Esophagus squamous epithelium (tissue), 4 donors: Measurements from ENCODE around the gene MBD4.

Experiments used
- POLR2A ChIP-seq, 4 donors: fragments of 450-650 bp; IDR thresholded peaks; one replicate each; pipeline ENCODE4 v1.6.1; 2017; ENCODE audit warnings: antibody characterized with exemption in 4 of 4, mild to moderate bottlenecking in 4 of 4, moderate library complexity in 3 of 4
- TF ChIP-seq, protein P1 (sequence below), 6 experiments: fragments of 450-650 bp in 4 of 6; fragments of 200-600 bp in 2 of 6; sonication (generic) in 2 of 6; IDR thresholded peaks; one replicate each; pipeline ENCODE4 v1.5.1; 2016 to 2019; ENCODE audit warnings: antibody characterized with exemption in 6 of 6, mild to moderate bottlenecking in 4 of 6, moderate library complexity in 4 of 6

GRCh38 chr3:129428376-129429079, 11.2 kb downstream of the MBD4 start, which contains the start of gene EFCAB12:
- no peak for TF ChIP-seq POLR2A (IDR thresholded peaks at IDR 0.05)
- TF ChIP-seq, protein P1, sequence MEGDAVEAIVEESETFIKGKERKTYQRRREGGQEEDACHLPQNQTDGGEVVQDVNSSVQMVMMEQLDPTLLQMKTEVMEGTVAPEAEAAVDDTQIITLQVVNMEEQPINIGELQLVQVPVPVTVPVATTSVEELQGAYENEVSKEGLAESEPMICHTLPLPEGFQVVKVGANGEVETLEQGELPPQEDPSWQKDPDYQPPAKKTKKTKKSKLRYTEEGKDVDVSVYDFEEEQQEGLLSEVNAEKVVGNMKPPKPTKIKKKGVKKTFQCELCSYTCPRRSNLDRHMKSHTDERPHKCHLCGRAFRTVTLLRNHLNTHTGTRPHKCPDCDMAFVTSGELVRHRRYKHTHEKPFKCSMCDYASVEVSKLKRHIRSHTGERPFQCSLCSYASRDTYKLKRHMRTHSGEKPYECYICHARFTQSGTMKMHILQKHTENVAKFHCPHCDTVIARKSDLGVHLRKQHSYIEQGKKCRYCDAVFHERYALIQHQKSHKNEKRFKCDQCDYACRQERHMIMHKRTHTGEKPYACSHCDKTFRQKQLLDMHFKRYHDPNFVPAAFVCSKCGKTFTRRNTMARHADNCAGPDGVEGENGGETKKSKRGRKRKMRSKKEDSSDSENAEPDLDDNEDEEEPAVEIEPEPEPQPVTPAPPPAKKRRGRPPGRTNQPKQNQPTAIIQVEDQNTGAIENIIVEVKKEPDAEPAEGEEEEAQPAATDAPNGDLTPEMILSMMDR (IDR thresholded peaks at IDR 0.05): peak in 1 of 6 experiments; percentile 3
